Sigmoid colon (tissue), 7 donors: Measurements from ENCODE around the gene TRABD2B. TPM values are rescaled to one million over a fixed set of nuclear protein-coding genes. Genes with fewer than 3 reads are reported as not detected.

ENCODE experiments used
- DNase-seq: peaks from one replicate; pipeline ENCODE4 v3.0.0-alpha.2; 2019
- H3K27ac ChIP-seq, 4 donors: fragments of 200-600 bp; sonication (generic); one replicate each; pipeline ENCODE4 v1.5.1; 2016 to 2019; ENCODE audit warnings: mild to moderate bottlenecking in 1 of 4
- H3K27me3 ChIP-seq, 3 donors: fragments of 200-600 bp; sonication (generic); one replicate each; pipeline ENCODE4 v1.5.1; 2019; ENCODE audit warnings: mild to moderate bottlenecking in 1 of 3
- H3K36me3 ChIP-seq, 4 donors: fragments of 200-600 bp; sonication (generic); one replicate each; pipeline ENCODE4 v1.5.1; 2016 to 2019
- H3K4me1 ChIP-seq, 4 donors: fragments of 200-600 bp; sonication (generic); one replicate each; pipeline ENCODE4 v1.5.1; 2017 to 2019
- H3K4me3 ChIP-seq, 4 donors: fragments of 200-600 bp; sonication (generic); one replicate each; pipeline ENCODE4 v1.5.1; 2017 to 2019; ENCODE audit warnings: mild to moderate bottlenecking in 2 of 4, moderate library complexity in 1 of 4
- H3K9me3 ChIP-seq, 4 donors: fragments of 200-600 bp in 3 of 4; sonication (generic) in 3 of 4; one replicate each; pipeline versions ENCODE4 v1.5.1 to v1.6.1; 2013 to 2019
- EP300 ChIP-seq, 4 donors: sonication (generic); formaldehyde crosslinking; IDR thresholded peaks; one replicate each; pipeline ENCODE4 v1.6.1; 2017; ENCODE audit warnings: antibody characterized with exemption in 4 of 4
- POLR2A ChIP-seq, 2 donors: fragments of 450-650 bp; IDR thresholded peaks; one replicate each; pipeline ENCODE4 v1.6.1; 2016; ENCODE audit warnings: antibody characterized with exemption in 2 of 2, mild to moderate bottlenecking in 2 of 2, moderate library complexity in 2 of 2
- POLR2AphosphoS5 ChIP-seq, 4 donors: sonication (generic); formaldehyde crosslinking; IDR thresholded peaks; one replicate each; pipeline ENCODE4 v1.6.1; 2017; ENCODE audit warnings: antibody characterized with exemption in 4 of 4
- WGBS, 2 donors: extraction: QIAGEN DNeasy Blood & Tissue Kit; methylation state at CpG; one replicate each; pipeline ENCODE4 v1.1.7; 2013; 5-methylcytosine and 5-hydroxymethylcytosine counted together
- intact Hi-C: fragments of 100-400 bp; cut with DNase I; formaldehyde crosslinking; loops from one replicate; pipeline ENCODE4 v1.15.1; 2023
- polyA plus RNA-seq, 3 donors: library from polyadenylated mRNA; stranded (reverse); fragments of 200-250 nt; gene quantifications; one replicate each; pipeline ENCODE4 v1.2.3, GENCODE V29; 2013
- total RNA-seq, 4 donors: library from RNA; depleted of rRNA; stranded (reverse); fragments of >200 nt; gene quantifications; one replicate each; pipeline ENCODE4 v1.1.0, GENCODE V29; 2016
- TF ChIP-seq, protein P1 (sequence below), 4 experiments: fragments of 450-650 bp in 3 of 4; fragments of 200-600 bp in 1 of 4; IDR thresholded peaks; one replicate each; pipeline ENCODE4 v1.5.1; 2016 to 2019; ENCODE audit warnings: antibody characterized with exemption in 4 of 4, mild to moderate bottlenecking in 3 of 4, moderate library complexity in 2 of 4
- donor health status: healthy with polysubstance abuse.
- donor health status: Bipolar disorder and iron deficiency.
- donor health status: healthy.

Gene TRABD2B
- total and polyA plus RNA-seq, 7 donors: 0.63 to 1.8 (median 1.0) TPM; not detected in 1

DNA sequence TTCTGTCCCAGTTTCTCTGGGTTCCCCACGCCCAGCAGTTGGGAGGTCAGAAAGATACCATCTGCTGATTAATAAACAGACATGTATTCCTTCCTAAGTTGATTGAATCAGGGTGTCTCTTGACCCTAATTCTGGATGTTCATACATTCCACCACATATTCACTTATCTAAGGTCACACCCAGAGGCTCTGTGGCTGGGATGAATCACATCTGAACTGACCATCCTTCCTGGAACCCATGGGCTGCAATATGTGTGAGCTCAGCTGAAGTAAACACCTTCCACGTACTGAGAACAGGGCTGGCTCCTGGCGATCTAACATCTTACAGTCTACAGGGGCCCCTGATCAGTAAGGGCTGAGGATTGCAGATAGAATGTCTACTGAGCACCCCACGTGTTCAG lies 20.5 kb upstream of the TRABD2B start:
- no peaks in the 10 kb centered on the region for H3K36me3 ChIP-seq
- WGBS, 2 donors: 72 to 74% methylated on average over 4 of the region's 4 CpGs
- no peaks in the 10 kb centered on the region for H3K9me3 ChIP-seq
- H3K4me3 ChIP-seq: no peak overlapping the region
- intact Hi-C loops: no loop called here
- H3K4me1 ChIP-seq: peaks cover 0 to 9% (median 5%) of the 10 kb centered on the region in 4 donors
- peak overlapping the region in 2 of 4 donors; percentile 47 to 57 for H3K27ac ChIP-seq
- DNase-seq: no peak
- H3K27me3 ChIP-seq: no peaks in the 10 kb centered on the region
- TF ChIP-seq, protein P1, sequence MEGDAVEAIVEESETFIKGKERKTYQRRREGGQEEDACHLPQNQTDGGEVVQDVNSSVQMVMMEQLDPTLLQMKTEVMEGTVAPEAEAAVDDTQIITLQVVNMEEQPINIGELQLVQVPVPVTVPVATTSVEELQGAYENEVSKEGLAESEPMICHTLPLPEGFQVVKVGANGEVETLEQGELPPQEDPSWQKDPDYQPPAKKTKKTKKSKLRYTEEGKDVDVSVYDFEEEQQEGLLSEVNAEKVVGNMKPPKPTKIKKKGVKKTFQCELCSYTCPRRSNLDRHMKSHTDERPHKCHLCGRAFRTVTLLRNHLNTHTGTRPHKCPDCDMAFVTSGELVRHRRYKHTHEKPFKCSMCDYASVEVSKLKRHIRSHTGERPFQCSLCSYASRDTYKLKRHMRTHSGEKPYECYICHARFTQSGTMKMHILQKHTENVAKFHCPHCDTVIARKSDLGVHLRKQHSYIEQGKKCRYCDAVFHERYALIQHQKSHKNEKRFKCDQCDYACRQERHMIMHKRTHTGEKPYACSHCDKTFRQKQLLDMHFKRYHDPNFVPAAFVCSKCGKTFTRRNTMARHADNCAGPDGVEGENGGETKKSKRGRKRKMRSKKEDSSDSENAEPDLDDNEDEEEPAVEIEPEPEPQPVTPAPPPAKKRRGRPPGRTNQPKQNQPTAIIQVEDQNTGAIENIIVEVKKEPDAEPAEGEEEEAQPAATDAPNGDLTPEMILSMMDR (IDR thresholded peaks at IDR 0.05): no peak
- TF ChIP-seq EP300 (IDR thresholded peaks at IDR 0.05) (no peak), POLR2A (IDR thresholded peaks at IDR 0.05) (no peak), POLR2AphosphoS5 (IDR thresholded peaks at IDR 0.05) (peak in 2 of 4 donors; percentile 18 to 30)

DNA sequence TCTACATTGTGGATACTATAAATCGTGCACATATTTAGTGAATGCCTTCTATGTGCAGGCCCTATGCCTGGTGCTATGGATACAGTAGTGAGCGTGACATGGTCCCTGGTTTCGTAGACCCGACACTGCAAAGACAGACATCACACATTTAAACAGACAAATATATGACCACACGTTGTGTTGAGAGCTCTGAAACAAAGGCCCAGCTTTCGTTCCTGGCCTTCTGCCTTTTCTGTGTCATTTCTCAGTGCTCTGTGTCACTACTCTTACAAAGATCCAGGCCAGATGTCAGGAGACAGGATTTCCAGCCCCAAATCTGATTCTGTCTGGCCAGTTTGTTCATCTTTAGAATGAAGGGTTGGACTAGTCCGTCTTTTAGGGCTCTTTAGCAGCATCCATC lies 19.3 kb upstream of the TRABD2B start:
- 84 to 86% methylated on average over 7 of the region's 7 CpGs for WGBS, 2 donors
- Histone ChIP-seq H3K4me3 (no peak overlapping the region), H3K27ac (no peak overlapping the region), H3K4me1 (peaks cover 0 to 9% (median 5%) of the 10 kb centered on the region in 4 donors), H3K36me3 (no peaks in the 10 kb centered on the region), H3K9me3 (no peaks in the 10 kb centered on the region), H3K27me3 (no peaks in the 10 kb centered on the region)
- DNase-seq: no peak
- intact Hi-C loops: no loop called here
- TF ChIP-seq, protein P1 (IDR thresholded peaks at IDR 0.05): no peak
- no peak for TF ChIP-seq POLR2AphosphoS5 (IDR thresholded peaks at IDR 0.05)
- no peak for TF ChIP-seq EP300 (IDR thresholded peaks at IDR 0.05)
- no peak for TF ChIP-seq POLR2A (IDR thresholded peaks at IDR 0.05)

DNA sequence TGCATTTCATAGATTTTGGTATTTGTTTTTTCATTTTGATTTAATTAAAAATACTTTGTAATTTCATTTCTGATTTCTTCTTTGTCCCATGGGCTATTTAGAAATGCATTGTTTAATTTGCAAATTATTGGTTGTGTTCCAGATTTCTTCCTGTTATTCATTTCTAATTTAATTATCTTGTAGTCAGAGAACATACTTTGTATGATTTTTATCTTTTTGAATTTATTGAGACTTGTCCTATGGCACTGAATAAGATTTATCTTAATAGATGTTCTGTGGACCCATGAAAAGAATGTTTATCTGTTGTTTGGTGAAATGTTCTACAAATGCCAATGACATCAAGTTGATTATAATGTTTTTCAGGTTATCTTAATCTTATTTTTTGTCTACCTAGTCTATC lies 16.1 kb upstream of the TRABD2B start:
- Histone ChIP-seq H3K27ac (no peak overlapping the region), H3K4me1 (no peaks in the 10 kb centered on the region), H3K27me3 (no peaks in the 10 kb centered on the region), H3K9me3 (no peaks in the 10 kb centered on the region), H3K36me3 (no peaks in the 10 kb centered on the region), H3K4me3 (no peak overlapping the region)
- intact Hi-C loops: no loop called here
- no peak for DNase-seq
- TF ChIP-seq, protein P1 (IDR thresholded peaks at IDR 0.05): no peak
- no peak for TF ChIP-seq EP300 (IDR thresholded peaks at IDR 0.05)
- no peak for TF ChIP-seq POLR2AphosphoS5 (IDR thresholded peaks at IDR 0.05)
- TF ChIP-seq POLR2A (IDR thresholded peaks at IDR 0.05): no peak

DNA sequence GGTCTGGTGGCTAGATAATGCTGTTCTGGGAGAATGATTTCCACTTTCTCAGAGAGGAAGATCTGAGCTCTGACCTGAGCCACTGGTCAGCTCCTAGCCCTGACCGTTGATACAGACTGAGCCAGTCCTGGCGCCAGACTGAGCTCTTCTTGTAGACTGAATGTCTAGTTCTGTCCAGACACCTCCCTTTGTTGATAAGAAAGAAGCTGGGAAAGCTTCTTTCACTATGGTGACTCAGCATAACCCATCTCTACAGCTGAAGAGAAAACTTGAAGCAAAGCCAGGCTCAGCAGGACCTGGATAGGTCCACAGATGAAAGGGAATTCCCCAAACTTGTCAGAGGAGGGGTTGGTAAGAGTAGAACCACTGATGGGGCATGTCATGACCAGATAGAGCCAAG lies 9.9 kb upstream of the TRABD2B start:
- Histone ChIP-seq H3K27me3 (no peaks in the 10 kb centered on the region), H3K9me3 (no peaks in the 10 kb centered on the region), H3K4me3 (no peak overlapping the region), H3K36me3 (no peaks in the 10 kb centered on the region), H3K27ac (no peak overlapping the region), H3K4me1 (no peaks in the 10 kb centered on the region)
- intact Hi-C loops: no loop called here
- WGBS, 2 donors: 75 to 88% methylated on average over 2 of the region's 2 CpGs
- no peak for TF ChIP-seq EP300 (IDR thresholded peaks at IDR 0.05)
- no peak for TF ChIP-seq POLR2A (IDR thresholded peaks at IDR 0.05)
- DNase-seq: no peak

DNA sequence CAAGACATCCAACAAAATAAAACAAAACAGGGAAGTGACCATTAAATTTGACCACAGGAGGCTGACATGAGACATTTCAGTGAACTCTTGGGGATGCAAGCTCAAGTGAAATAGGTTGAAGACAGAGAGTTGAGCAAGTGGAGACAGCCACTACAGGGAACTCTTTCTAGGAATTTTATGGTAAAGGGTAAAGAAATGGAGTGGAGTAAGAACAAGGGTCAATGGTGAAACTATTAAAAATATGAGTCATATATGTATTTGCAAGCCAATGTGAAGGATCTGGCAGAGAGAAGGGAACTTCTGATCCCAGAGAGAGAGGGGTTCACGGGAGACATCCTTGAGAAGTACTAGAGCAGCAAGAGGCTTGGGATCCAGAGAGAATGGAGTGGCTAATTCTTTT lies 9.1 kb upstream of the TRABD2B start:
- H3K27me3 ChIP-seq: no peaks in the 10 kb centered on the region
- H3K4me3 ChIP-seq: no peak overlapping the region
- no peak overlapping the region for H3K27ac ChIP-seq
- intact Hi-C loops: no loop called here
- TF ChIP-seq POLR2AphosphoS5 (IDR thresholded peaks at IDR 0.05) (no peak), EP300 (IDR thresholded peaks at IDR 0.05) (no peak), POLR2A (IDR thresholded peaks at IDR 0.05) (no peak)
- TF ChIP-seq, protein P1 (IDR thresholded peaks at IDR 0.05): no peak
- H3K4me1 ChIP-seq: no peaks in the 10 kb centered on the region
- H3K9me3 ChIP-seq: no peaks in the 10 kb centered on the region
- H3K36me3 ChIP-seq: no peaks in the 10 kb centered on the region
- DNase-seq: no peak
- WGBS, 2 donors: 76 to 81% methylated on average over 1 of the region's 1 CpG
